GM18867 (cell line): Measurements from ENCODE around the gene TRERF1.
"Not testable (repeated sequence)": the region's sequence is repeated elsewhere in the genome, so short reads cannot be mapped to it uniquely, and the experiment has no call there.

Source experiments
- ATAC-seq: cut with Tn5 transposase; IDR thresholded peaks from one replicate; pipeline ENCODE4 v1.9.1; 2021; ENCODE audit warnings: mild to moderate bottlenecking, moderate library complexity; ENCODE audit not compliant: unreplicated experiment

TRERF1 gene

GRCh38 chr6:42452171-42453030, 675 bp upstream of the TRERF1 start:
- ATAC-seq: peak; percentile 34

GRCh38 chr6:42450477-42451332, 1.0 kb downstream of the TRERF1 start:
- ATAC-seq: no peak

GRCh38 chr6:42449917-42450476, 1.7 kb downstream of the TRERF1 start:
- ATAC-seq: no peak

- no peak for ATAC-seq
These were observed 2.6 kb downstream of the TRERF1 start for GRCh38 chr6:42448927-42449659.

- ATAC-seq: no peak
These were observed 3.3 kb downstream of the TRERF1 start for GRCh38 chr6:42448391-42448790.

- no peak for ATAC-seq
These were observed 4.7 kb downstream of the TRERF1 start for GRCh38 chr6:42446996-42447395.

- ATAC-seq: no peak
These were observed 5.4 kb downstream of the TRERF1 start for GRCh38 chr6:42446370-42446769.

- ATAC-seq: not testable (repeated sequence)
These were observed 5.8 kb downstream of the TRERF1 start for GRCh38 chr6:42445955-42446354.

GRCh38 chr6:42443312-42444060, 8.2 kb downstream of the TRERF1 start:
- ATAC-seq: no peak

- no peak for ATAC-seq
These were observed 10.0 kb downstream of the TRERF1 start for GRCh38 chr6:42441697-42442081.

GRCh38 chr6:42440778-42441696, 10.7 kb downstream of the TRERF1 start:
- no peak for ATAC-seq

- no peak for ATAC-seq
These were observed 11.7 kb downstream of the TRERF1 start for GRCh38 chr6:42440027-42440426.

GRCh38 chr6:42436825-42437224, 14.9 kb downstream of the TRERF1 start:
- ATAC-seq: no peak

- no peak for ATAC-seq
These were observed 17.5 kb downstream of the TRERF1 start for GRCh38 chr6:42434237-42434636.

- ATAC-seq: no peak
These were observed 18.3 kb downstream of the TRERF1 start for GRCh38 chr6:42433409-42433808.

- no peak for ATAC-seq
These were observed 19.8 kb downstream of the TRERF1 start for GRCh38 chr6:42431877-42432276.

GRCh38 chr6:42431356-42431755, 20.4 kb downstream of the TRERF1 start:
- no peak for ATAC-seq

- no peak for ATAC-seq
These were observed 21.9 kb downstream of the TRERF1 start for GRCh38 chr6:42429836-42430235.

- no peak for ATAC-seq
These were observed 22.6 kb downstream of the TRERF1 start for GRCh38 chr6:42429042-42429585.
